GM18499 (cell line): Measurements from ENCODE around the gene CHAF1B.

ENCODE experiments used
- ATAC-seq: cut with Tn5 transposase; IDR thresholded peaks from one replicate; pipeline ENCODE4 v1.9.1; 2021; ENCODE audit warnings: moderate number of reproducible peaks; ENCODE audit not compliant: insufficient read depth, unreplicated experiment

CHAF1B gene

DNA sequence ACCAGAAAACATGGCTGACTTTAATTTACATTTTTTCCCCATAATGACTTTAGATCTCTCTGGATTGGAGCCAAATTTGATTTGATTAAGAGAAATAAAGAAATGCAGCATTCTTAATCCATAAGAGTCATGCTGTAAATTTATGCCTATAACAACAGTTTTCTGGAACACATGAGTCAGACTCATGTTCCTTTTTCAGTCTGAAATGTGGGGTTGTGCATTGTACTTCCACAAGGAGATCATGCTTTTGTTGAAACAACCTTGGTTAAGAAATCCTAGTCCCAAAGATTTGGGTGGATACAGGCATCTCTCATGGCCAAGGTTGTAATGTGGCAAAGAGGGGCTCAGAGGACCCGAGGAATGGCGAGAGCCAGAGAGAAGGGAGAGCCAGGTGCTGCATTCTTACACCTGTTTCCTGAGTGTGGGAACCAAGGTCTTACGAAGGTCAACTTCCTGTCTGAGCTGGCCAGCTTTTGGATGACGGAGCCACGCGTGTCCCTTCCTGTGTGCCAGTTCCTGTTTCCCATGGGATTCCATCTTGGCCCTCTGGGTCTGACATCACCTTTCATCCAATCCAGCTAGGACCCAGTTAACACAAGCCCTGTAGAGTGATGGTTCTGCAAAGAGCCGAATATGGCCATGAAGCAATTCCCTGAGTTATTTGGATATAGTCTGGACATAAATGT, 71.7 kb downstream of the CHAF1B start:
- no peak for ATAC-seq

DNA sequence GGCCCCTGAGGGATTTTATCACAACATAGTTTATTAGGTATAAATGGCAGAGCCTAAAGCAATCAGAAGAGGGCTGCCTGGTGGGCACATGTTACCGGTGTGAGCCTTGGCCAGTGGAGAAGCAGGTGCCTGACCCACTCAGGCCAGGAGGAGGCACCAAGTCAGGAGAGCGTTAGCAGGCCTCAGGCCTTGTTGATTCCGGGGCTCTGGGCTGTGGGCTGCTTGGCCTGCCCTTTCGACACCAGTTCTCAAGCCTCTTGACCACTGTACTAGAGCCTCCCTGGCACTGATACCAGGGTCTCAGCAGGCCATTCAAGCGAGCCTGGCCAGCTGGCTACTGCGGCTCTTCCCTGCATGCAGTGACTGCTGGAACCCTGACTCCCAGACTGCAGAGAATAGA, 73.9 kb downstream of the CHAF1B start:
- no peak for ATAC-seq

DNA sequence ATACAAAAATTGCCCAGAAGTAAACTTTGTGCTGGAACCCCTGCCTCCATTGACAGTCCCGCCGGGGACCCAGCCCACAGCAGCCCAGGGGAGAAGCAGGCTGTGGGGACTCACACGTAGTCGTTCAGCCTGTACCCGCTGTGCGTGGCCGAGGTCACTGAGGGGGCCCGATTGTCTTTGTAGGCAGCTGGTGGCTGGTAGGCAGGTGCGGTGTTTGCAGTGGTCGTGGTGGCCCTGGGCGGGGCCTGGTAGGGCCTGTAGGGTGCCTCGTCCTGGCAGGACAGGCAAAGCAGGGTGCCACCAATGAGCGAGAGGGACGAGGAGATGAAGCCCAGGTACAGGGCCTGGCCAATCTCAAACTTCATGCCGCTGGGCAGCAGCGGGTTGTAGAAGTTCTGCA, 75.7 kb downstream of the CHAF1B start:
- no peak for ATAC-seq

DNA sequence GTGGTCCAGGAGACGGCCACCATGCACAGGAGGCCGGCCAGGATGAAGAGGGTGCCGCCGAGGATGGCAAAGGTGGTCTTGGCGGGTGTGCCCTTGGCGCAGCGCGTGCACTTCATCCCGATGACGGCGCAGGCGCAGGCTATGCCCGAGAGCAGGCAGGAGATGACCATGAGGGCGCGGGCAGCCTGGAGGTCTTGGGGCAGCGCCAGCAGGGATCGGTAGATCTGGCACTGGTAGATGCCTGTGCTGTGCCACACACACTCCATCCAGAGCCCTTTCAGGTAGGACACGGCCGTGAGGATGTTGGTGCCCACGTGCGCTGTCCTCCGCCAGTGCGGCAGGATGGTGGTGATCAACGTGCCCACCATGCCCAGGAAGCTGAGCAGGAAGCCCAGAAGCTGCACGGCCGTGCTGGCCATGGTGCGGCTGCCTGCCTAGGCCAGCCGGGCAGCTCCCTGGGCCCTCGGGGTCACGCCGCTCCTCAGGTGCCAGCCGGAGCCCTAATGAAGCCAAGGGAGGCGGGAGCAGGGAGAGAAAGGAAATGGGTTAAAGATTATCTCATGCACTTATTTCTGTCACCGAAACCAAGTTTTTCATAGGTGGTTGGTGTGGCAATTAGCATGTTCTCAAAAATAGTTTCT, 76.2 kb downstream of the CHAF1B start:
- ATAC-seq: no peak

DNA sequence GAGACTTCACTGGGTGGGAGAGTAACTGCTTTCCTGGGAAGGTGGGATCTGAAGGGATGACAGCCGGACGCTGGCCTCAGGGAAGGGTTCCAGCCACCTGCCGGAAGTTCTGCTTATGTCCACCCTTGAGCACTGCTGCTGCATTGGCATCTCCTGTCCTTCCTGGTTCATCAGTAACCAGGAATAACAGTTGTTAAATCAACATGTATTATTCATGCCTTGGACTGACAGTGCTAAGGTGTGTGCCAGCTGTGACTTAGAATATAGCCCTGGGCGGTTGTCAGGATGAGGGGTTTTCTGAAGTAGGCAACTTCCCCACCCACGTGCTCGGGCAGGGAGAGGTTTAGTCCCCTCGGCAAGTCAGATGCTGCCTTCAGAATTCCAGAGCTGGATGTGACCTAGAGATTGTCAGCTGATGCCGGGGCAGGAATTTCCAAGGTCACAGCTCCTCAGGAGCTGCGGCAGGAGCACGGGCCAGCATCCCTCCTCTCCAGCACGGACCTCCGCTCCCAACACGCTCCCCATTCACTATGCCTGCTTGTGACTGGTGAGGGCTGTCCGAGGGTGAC, 76.8 kb downstream of the CHAF1B start:
- no peak for ATAC-seq

DNA sequence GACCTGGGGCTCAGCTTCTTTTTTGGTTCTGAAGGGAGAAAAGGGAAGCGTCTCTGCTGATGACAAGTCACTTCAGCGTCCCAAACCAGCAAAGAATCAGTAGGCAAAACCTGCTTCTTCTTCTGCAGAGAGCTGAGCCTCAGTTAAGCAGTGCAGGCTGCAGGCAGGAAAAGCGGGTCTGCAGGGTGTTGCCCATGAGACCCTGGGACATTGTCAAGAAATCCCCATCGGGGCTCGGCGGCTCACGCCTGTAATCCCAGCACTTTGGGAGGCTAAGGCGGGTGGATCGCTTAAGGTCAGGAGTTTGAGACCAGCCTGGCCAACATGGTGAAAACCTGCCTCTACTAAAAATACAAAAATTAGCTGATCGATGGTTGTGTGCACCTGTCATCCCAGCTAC, 78.0 kb downstream of the CHAF1B start:
- ATAC-seq: no peak

DNA sequence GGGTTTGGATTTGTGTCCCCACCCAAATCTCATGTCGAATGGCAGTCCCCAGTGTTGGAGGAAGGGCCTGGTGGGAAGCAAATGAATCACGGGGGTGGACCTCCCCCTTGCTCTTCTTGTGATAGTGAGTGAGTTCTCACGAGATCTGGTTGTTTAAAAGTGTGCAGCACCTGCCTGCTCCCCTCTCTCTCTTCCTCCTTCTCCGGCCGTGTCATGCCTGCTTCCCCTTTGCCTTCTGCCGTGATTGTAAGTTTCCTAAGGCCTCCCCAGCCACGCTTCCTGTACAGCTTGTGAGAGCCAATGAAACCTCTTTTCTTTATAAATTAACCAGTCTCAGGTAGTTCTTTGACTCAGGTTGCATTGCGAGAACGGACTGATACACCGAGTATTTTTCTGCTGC, 78.8 kb downstream of the CHAF1B start:
- no peak for ATAC-seq

DNA sequence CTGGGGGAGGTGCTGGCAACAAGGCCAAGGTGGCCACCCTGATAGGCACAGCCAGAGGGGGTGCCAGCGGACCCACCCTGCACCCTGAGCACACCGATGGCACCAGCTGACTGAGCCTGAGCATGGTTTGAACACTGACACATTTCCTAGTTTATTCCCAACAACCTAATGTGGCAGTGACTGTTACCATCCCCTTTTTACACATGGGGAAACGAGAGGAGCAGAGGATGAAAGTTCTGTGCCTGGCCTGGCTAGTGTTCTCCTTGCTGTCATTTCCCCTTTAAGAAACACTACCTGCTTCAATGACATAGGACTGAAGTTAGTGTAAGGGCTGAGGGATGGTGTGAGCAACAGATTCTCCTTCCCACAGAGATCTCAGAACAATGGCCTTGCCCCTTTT, 79.4 kb downstream of the CHAF1B start:
- no peak for ATAC-seq

DNA sequence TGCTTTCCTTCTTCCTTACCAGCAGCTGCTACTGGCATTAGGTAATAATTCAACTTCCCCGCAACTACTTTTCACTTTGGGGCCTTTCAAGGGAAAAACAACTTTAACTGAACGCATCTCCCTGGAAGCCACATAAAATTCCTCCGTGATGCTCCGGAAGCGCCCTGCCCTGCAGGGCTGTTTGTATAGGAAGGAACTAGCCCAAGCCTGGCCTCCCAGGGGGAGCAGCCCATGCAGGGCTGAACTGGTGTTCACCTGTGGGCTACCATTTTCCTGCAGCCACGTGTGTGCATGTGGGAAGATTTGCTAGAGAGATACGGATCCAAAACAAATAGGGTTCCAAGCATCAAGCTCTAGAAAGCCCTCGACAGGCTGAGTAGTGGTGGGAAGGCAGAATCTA, 80.3 kb downstream of the CHAF1B start:
- no peak for ATAC-seq

DNA sequence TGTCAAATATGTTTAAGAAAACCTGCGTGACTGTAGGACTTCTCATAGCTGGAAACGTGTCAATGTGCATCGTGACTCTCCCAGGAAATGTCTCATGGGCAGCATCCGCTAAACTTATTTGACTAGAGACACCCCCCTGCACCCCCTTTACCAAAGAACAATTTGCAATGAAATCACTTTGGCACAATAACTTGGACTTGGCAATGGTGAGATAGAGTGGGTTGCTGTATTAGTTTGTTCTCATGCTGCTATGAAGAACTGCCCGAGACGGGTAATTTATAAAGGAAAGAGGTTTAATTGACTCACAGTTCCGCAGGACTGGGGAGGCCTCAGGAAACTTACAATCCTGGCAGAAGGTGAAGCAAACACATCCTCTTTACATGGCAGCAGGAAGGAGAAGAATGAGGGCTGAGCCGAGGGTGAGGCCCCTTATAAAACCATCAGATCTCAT, 80.9 kb downstream of the CHAF1B start:
- no peak for ATAC-seq
